GM12872 (cell line): Measurements from ENCODE around the gene PNPLA7.

Experiments used
- TF ChIP-seq, protein P1 (sequence below): IDR thresholded peaks from 3 replicates; pipeline ENCODE4 v1.5.1; 2011; ENCODE audit warnings: low read depth, mild to moderate bottlenecking, low read length, moderate library complexity; ENCODE audit not compliant: insufficient read depth

The PNPLA7 gene

DNA sequence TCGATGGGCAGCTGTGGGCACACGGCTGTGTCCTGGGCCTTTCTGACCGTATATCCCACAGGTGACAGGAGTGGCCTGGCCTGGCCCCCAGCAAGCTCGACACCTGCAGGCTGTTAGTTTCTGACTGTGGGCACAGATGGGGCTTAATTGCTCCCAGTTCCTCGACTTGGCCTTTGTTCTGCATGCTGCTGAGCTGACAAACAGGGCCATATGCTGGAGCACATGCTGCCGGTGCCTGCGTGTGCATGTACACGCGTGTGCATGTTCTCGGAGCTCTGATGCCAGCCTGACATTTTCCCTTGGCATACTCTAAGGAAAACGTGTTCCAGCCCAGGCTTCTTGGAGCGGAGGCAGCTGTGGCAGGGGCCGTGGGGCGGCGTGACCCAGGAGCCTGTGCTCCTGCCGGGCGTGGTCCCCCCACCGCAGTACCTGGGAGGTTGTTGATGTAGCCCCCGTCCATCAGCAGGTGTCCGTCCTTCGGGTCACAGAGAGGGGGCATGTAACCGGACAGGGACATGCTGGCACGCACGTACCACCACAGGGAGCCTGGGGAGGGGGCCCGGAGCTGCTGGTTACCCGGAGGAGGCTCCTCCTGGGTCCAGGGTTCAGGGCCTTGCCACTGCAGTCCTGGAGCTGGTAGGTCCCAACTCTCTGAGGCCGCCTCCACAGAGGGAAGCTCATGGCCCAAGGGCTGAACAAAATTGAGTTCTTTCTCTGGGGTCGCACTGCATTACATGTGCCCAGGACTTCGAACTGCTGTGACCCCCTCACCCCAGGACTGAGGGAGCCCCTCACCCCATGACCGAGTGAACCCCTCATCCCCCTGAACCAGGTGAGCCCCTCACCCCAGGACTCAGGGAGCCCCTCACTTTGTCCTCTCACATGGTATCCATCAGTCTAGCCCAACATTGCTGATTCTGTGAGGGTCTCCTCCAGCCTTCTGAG lies 86.9 kb downstream of the PNPLA7 start:
- TF ChIP-seq, protein P1, sequence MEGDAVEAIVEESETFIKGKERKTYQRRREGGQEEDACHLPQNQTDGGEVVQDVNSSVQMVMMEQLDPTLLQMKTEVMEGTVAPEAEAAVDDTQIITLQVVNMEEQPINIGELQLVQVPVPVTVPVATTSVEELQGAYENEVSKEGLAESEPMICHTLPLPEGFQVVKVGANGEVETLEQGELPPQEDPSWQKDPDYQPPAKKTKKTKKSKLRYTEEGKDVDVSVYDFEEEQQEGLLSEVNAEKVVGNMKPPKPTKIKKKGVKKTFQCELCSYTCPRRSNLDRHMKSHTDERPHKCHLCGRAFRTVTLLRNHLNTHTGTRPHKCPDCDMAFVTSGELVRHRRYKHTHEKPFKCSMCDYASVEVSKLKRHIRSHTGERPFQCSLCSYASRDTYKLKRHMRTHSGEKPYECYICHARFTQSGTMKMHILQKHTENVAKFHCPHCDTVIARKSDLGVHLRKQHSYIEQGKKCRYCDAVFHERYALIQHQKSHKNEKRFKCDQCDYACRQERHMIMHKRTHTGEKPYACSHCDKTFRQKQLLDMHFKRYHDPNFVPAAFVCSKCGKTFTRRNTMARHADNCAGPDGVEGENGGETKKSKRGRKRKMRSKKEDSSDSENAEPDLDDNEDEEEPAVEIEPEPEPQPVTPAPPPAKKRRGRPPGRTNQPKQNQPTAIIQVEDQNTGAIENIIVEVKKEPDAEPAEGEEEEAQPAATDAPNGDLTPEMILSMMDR, result no peak

DNA sequence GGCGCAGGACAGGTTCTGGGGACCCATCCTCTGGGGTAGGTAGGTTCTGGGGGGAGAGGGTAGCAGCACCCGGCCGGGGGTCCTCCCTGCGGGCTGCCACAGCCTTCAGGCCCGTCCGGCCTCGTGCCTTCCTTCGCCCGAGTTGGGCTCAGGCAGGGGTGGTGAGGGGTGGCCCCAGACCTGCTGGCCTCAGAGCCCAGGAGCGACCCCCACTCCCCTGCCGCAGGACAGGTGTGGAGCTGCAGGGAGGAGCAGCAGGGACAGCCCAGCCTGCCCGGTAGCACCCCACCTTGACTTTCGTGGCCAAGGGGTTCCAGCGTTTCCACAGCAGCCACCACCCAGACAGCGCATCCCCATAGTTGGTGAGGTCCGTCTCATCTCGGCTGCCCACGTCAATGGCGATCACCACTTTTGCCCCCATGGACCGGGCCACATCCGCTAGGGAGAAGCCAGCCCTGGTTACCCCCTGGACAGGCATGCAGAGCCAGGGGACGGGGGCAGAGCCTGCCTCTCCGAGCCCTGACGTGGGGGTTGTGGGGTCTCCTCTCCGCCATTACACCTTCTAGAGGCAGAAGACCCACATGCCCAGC lies 87.7 kb downstream of the PNPLA7 start:
- TF ChIP-seq, protein P1, result no peak

- TF ChIP-seq, protein P1, result peak; percentile 27; the same call in 1 of the 3 replicates
These were observed 88.4 kb downstream of the PNPLA7 start for GRCh38 chr9:137461663-137462395.

DNA sequence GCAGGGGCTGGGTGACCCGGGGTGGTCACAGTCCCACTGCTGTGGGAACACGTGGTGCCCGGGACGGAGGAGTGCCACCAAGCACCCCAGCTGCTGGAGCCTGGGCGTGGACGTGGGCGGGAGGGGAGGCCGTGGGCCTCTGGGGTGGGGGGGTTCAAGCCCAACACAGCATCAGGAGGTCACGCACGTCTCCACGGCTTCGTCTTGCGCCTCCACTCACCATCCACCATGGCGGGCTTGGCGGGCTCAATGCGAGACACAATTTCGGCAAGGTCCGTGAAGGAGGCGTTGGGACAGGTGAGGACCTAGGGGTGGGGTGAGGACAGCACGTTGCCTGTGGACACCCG lies 88.9 kb downstream of the PNPLA7 start:
- TF ChIP-seq, protein P1, result no peak

GRCh38 chr9:137460363-137461315 lies 89.6 kb downstream of the PNPLA7 start:
- TF ChIP-seq, protein P1, result no peak

DNA sequence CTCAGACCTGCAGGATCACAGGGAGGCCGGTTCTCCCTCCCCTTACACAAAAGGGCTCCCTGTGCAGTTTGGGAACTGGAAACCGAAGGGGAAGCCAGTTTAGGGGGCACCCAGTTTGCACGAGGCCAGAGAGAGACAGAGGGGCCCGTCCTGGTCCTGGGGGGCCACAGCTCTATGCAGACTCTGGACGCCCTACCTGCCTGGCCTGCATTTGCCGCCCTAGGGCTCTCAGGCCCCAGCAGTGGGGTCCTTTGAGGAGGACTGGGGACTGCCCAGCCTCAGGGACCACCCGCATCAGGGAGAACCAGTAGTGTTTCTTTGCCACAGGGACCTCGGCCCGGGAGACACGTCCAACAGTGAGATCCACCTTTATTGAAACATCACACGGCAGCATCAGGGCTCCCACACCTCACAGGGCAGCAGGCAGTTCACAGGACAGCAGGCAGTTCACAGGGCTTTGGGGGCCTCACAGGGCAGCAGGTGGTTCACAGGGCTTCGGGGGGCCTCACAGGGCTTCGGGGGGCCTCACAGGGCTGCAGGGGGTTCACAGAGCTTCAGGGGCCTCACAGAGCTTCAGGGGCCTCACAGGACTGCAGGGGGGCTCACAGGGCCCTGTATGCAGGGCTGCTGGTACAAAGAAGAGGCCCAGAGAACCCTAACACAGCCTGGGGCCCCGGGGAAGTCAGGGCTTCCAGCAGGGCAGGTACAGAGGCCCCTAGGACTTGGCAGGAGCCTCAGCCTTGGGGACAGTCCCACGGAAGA lies 90.4 kb downstream of the PNPLA7 start:
- TF ChIP-seq, protein P1, result no peak
